ENCODE measurements around the gene ADCY3. TPM values are rescaled to one million over a fixed set of nuclear protein-coding genes. Genes with fewer than 3 reads are reported as not detected.

ADCY3 gene
- total and polyA plus RNA-seq, 2 donors from 2014 or later: 21.1 to 44.6 TPM

- Histone ChIP-seq H3K27me3 (ENCODE audit: control insufficient read depth, insufficient read depth, low read length) (no peaks in the 10 kb centered on the region), H3K9me3 (ENCODE audit: control insufficient read depth in 2 of 3, insufficient read depth in 1 of 3, low read length in 3 of 3) (no peaks in the 10 kb centered on the region), H3K27ac (ENCODE audit: low read depth in 2 of 2, low read length in 2 of 2) (peak overlapping the region in 1 of 2 donors; percentile 49), H3K4me3 (ENCODE audit: low read length in 3 of 3) (peak overlapping the region; percentile 44 to 51 (median 50)), H3K36me3 (ENCODE audit: control insufficient read depth in 2 of 3, insufficient read depth in 3 of 3, low read length in 3 of 3) (no peaks in the 10 kb centered on the region), H3K9ac (ENCODE audit: low read length in 3 of 3) (peak overlapping the region in 2 of 3 donors; percentile 33 to 48), H3K4me1 (ENCODE audit: control insufficient read depth in 2 of 3, insufficient read depth in 2 of 3, low read depth in 1 of 3, low read length in 3 of 3) (peaks cover 0 to 2% (median 0%) of the 10 kb centered on the region in 3 donors)
- no peak for TF ChIP-seq CTCF (IDR thresholded peaks at IDR 0.05; ENCODE audit: borderline replicate concordance, extremely low read depth, insufficient read depth)
- no peak for FAIRE-seq
- intact Hi-C loops (cut with DNase I): no loop called here
- DNase-seq: peak in 2 of 5 donors; percentile 41 to 46
Observed at GRCh38 chr2:24919037-24919505, 966 bp downstream of the ADCY3 start.

GRCh38 chr2:24918326-24919036 lies 1.6 kb downstream of the ADCY3 start:
- DNase-seq (no peak), FAIRE-seq (no peak)
- no peak for TF ChIP-seq CTCF (IDR thresholded peaks at IDR 0.05; ENCODE audit: borderline replicate concordance, extremely low read depth, insufficient read depth)
- intact Hi-C loops (cut with DNase I): no loop called here
- H3K9ac ChIP-seq (ENCODE audit: low read length in 3 of 3): peak overlapping the region in 1 of 3 donors; percentile 26
- H3K9me3 ChIP-seq (ENCODE audit: control insufficient read depth in 2 of 3, insufficient read depth in 1 of 3, low read length in 3 of 3): no peaks in the 10 kb centered on the region
- H3K36me3 ChIP-seq (ENCODE audit: control insufficient read depth in 2 of 3, insufficient read depth in 3 of 3, low read length in 3 of 3): no peaks in the 10 kb centered on the region
- peaks cover 0 to 2% (median 0%) of the 10 kb centered on the region in 3 donors for H3K4me1 ChIP-seq (ENCODE audit: control insufficient read depth in 2 of 3, insufficient read depth in 2 of 3, low read depth in 1 of 3, low read length in 3 of 3)
- H3K4me3 ChIP-seq (ENCODE audit: low read length in 3 of 3): peak overlapping the region in 2 of 3 donors; percentile 50 to 51
- H3K27me3 ChIP-seq (ENCODE audit: control insufficient read depth, insufficient read depth, low read length): no peaks in the 10 kb centered on the region
- H3K27ac ChIP-seq (ENCODE audit: low read depth in 2 of 2, low read length in 2 of 2): peak overlapping the region in 1 of 2 donors; percentile 49

GRCh38 chr2:24917731-24918325 lies 2.2 kb downstream of the ADCY3 start:
- Histone ChIP-seq H3K9me3 (ENCODE audit: control insufficient read depth in 2 of 3, insufficient read depth in 1 of 3, low read length in 3 of 3) (no peaks in the 10 kb centered on the region), H3K4me3 (ENCODE audit: low read length in 3 of 3) (peak overlapping the region in 2 of 3 donors; percentile 0 to 51)
- no peak for DNase-seq

More at GRCh38 chr2:24917731-24918325, 2.2 kb downstream of the ADCY3 start:
- FAIRE-seq: no peak
- TF ChIP-seq CTCF (IDR thresholded peaks at IDR 0.05; ENCODE audit: borderline replicate concordance, extremely low read depth, insufficient read depth): no peak
- Histone ChIP-seq H3K27ac (ENCODE audit: low read depth in 2 of 2, low read length in 2 of 2) (no peak overlapping the region), H3K9ac (ENCODE audit: low read length in 3 of 3) (no peak overlapping the region), H3K27me3 (ENCODE audit: control insufficient read depth, insufficient read depth, low read length) (no peaks in the 10 kb centered on the region), H3K36me3 (ENCODE audit: control insufficient read depth in 2 of 3, insufficient read depth in 3 of 3, low read length in 3 of 3) (no peaks in the 10 kb centered on the region), H3K4me1 (ENCODE audit: control insufficient read depth in 2 of 3, insufficient read depth in 2 of 3, low read depth in 1 of 3, low read length in 3 of 3) (peaks cover 0 to 2% (median 0%) of the 10 kb centered on the region in 3 donors)
- intact Hi-C loops (cut with DNase I): no loop called here
